CD14-positive monocyte (primary cell): ENCODE measurements around the gene ABCC9. TPM values are rescaled to one million over a fixed set of nuclear protein-coding genes. Genes with fewer than 3 reads are reported as not detected.

Source experiments
- DNase-seq, 3 donors: peaks; one replicate each; pipeline ENCODE4 v3.0.0-alpha.2; 2011 to 2022
- H2AFZ ChIP-seq: 2 replicates; pipeline ENCODE4 v1.6.0; 2012; ENCODE audit warnings: mild to moderate bottlenecking, low read depth, low read length, inconsistent platforms; ENCODE audit not compliant: insufficient read depth, poor library complexity, severe bottlenecking
- H3K27ac ChIP-seq, 2 donors: 1 replicate in 1 of 2; 2 replicates in 1 of 2; pipeline ENCODE4 v1.5.1; 2012 to 2013; ENCODE audit warnings: low read length in 2 of 2, control low read depth in 1 of 2, inconsistent platforms in 1 of 2, low read depth in 1 of 2, mild to moderate bottlenecking in 1 of 2
- H3K27me3 ChIP-seq, 2 donors: one replicate each; pipeline versions ENCODE4 v1.6.0 to v1.6.1; 2011 to 2013; ENCODE audit warnings: low read length in 2 of 2; ENCODE audit not compliant: control insufficient read depth in 2 of 2, insufficient read depth in 2 of 2
- H3K36me3 ChIP-seq, 2 donors: replicated peaks in 1 of 2; 1 replicate in 1 of 2; 2 replicates in 1 of 2; pipeline versions ENCODE4 v1.5.1 to v1.6.1; 2012 to 2013; ENCODE audit warnings: low read length in 2 of 2, control low read depth in 1 of 2, inconsistent platforms in 1 of 2, mild to moderate bottlenecking in 1 of 2; ENCODE audit not compliant: insufficient read depth in 2 of 2, control insufficient read depth in 1 of 2
- H3K4me1 ChIP-seq, 2 donors: 1 replicate in 1 of 2; 2 replicates in 1 of 2; pipeline versions ENCODE4 v1.5.1 to v1.6.1; 2012 to 2013; ENCODE audit warnings: low read length in 2 of 2, control low read depth in 1 of 2, inconsistent platforms in 1 of 2, mild to moderate bottlenecking in 1 of 2, moderate library complexity in 1 of 2; ENCODE audit not compliant: insufficient read depth in 2 of 2, control insufficient read depth in 1 of 2
- H3K4me2 ChIP-seq: replicated peaks from 2 replicates; pipeline ENCODE3; 2012; ENCODE audit warnings: low read length, moderate library complexity, mild to moderate bottlenecking; ENCODE audit not compliant: poor library complexity, severe bottlenecking; ENCODE audit errors: extremely low read depth
- H3K4me3 ChIP-seq, 3 experiments: fragments of 200-600 bp in 1 of 3; sonication (generic) in 1 of 3; replicated peaks in 1 of 3; 1 replicate in 2 of 3; 2 replicates in 1 of 3; pipeline ENCODE4 v1.5.1; 2011 to 2013; ENCODE audit warnings: low read length in 3 of 3, mild to moderate bottlenecking in 3 of 3, control low read depth in 2 of 3, low read depth in 2 of 3, inconsistent platforms in 1 of 3, moderate library complexity in 1 of 3
- H3K79me2 ChIP-seq: 2 replicates; pipeline ENCODE4 v1.6.0; 2012; ENCODE audit warnings: mild to moderate bottlenecking, control low read depth, inconsistent platforms, low read length, moderate library complexity; ENCODE audit not compliant: insufficient read depth
- H3K9ac ChIP-seq: 2 replicates; pipeline ENCODE4 v1.6.0; 2017; ENCODE audit warnings: low read length, mild to moderate bottlenecking; ENCODE audit not compliant: insufficient read depth, poor library complexity, severe bottlenecking
- H3K9me3 ChIP-seq, 2 donors: replicated peaks in 1 of 2; 1 replicate in 1 of 2; 2 replicates in 1 of 2; pipeline versions ENCODE4 v1.5.1 to v1.6.1; 2012 to 2013; ENCODE audit warnings: low read length in 2 of 2, control low read depth in 1 of 2; ENCODE audit not compliant: control insufficient read depth in 1 of 2, insufficient read depth in 1 of 2
- H4K20me1 ChIP-seq: 2 replicates; pipeline ENCODE4 v1.6.0; 2012; ENCODE audit warnings: mild to moderate bottlenecking, low read length, control low read depth, moderate library complexity; ENCODE audit not compliant: insufficient read depth
- H3K27ac Mint-ChIP-seq, 7 donors: one replicate each; pipeline ENCODE4 v1.8.0; 2020; ENCODE audit warnings: mild to moderate bottlenecking in 7 of 7, mixed read lengths in 7 of 7, moderate library complexity in 6 of 7, inconsistent platforms in 2 of 7
- H3K27me3 Mint-ChIP-seq, 3 donors: one replicate each; pipeline ENCODE4 v1.8.0; 2021 to 2022; ENCODE audit warnings: low read depth in 3 of 3, mild to moderate bottlenecking in 3 of 3, mixed read lengths in 3 of 3, moderate library complexity in 3 of 3, inconsistent platforms in 1 of 3
- H3K36me3 Mint-ChIP-seq, 2 donors: one replicate each; pipeline ENCODE4 v1.8.0; 2020; ENCODE audit warnings: mixed read lengths in 2 of 2, inconsistent platforms in 1 of 2, mild to moderate bottlenecking in 1 of 2
- H3K4me1 Mint-ChIP-seq: one replicate; pipeline ENCODE4 v1.8.0; 2020; ENCODE audit warnings: mild to moderate bottlenecking, mixed read lengths
- H3K4me3 Mint-ChIP-seq, 2 donors: one replicate each; pipeline ENCODE4 v1.8.0; 2020; ENCODE audit warnings: mild to moderate bottlenecking in 2 of 2, mixed read lengths in 2 of 2, moderate library complexity in 1 of 2
- H3K9me3 Mint-ChIP-seq, 7 donors: one replicate each; pipeline ENCODE4 v1.8.0; 2020 to 2022; ENCODE audit warnings: mixed read lengths in 7 of 7, mild to moderate bottlenecking in 6 of 7, moderate library complexity in 6 of 7, inconsistent platforms in 2 of 7
- CTCF ChIP-seq: fragments of 200-600 bp; IDR thresholded peaks from one replicate; pipeline ENCODE4 v1.8.0; 2022; ENCODE audit warnings: antibody characterized with exemption, mild to moderate bottlenecking
- WGBS: methylation state at CpG from one replicate; pipeline ENCODE4 v1.1.5; 2013; ENCODE audit warnings: missing lambda C conversion rate; ENCODE audit not compliant: insufficient coverage; 5-methylcytosine and 5-hydroxymethylcytosine counted together
- intact Hi-C, 2 donors: fragments of 100-400 bp; cut with micrococcal nuclease; formaldehyde crosslinking; loops; one replicate each; pipeline versions ENCODE4 v1.15.0 to v1.15.1; 2023
- polyA plus RNA-seq, 3 donors: library from polyadenylated mRNA; depleted of rRNA in 1 of 3; unstranded in 2 of 3; stranded (reverse) in 1 of 3; fragments of 300-500 nt in 2 of 3; fragments of >200 nt in 1 of 3; fragmentation: Illumina TruSeq in 2 of 3; gene quantifications; 1 replicate in 2 of 3; 2 replicates in 1 of 3; pipeline ENCODE4 v1.2.3, GENCODE V29; 2012 to 2021

Gene ABCC9
- polyA plus RNA-seq, 3 donors: not detected

DNA sequence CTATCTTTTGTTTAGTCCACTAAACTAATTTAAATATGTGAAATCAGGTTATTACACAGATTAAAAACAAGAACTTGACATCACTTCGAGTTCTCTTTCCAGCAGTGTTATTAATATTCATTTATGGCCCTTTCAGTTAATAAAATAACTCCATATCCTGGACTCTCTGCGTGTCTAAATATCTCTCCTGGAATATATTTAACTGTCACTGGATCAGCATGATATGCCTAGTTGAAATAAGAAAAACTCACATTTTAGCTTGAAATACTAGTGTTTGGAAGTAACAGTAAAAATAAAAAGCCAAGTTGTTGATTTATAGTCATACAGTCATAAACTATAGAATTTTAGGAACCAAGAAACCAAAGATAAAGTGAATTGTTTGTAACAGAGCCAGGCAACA is 45.6 kb downstream of the ABCC9 start:
- Histone ChIP-seq H3K79me2 (no peaks in the 10 kb centered on the region), H3K36me3 (no peaks in the 10 kb centered on the region), H3K9me3 (peaks cover 0 to 5% of the 10 kb centered on the region in 2 donors), H2AFZ (no peak overlapping the region), H3K27ac (no peak overlapping the region), H3K4me3 (no peak overlapping the region), H3K4me1 (no peaks in the 10 kb centered on the region), H3K9ac (no peak overlapping the region), H4K20me1 (no peaks in the 10 kb centered on the region), H3K4me2 (no peak overlapping the region), H3K27me3 (no peaks in the 10 kb centered on the region)
- no CpG with 5 or more reads among the region's 2 CpGs for WGBS
- H3K4me3 Mint-ChIP-seq: no peak overlapping the region
- no peaks in the 10 kb centered on the region for H3K4me1 Mint-ChIP-seq
- no peak overlapping the region for H3K27ac Mint-ChIP-seq
- peaks cover under 1 to 14% (median 9%) of the 10 kb centered on the region in 7 donors for H3K9me3 Mint-ChIP-seq
- DNase-seq: no peak
- no peaks in the 10 kb centered on the region for H3K27me3 Mint-ChIP-seq
- TF ChIP-seq CTCF: no peak
- no peaks in the 10 kb centered on the region for H3K36me3 Mint-ChIP-seq
- intact Hi-C loops: no loop called here

- H3K4me2 ChIP-seq: no peak overlapping the region
- intact Hi-C loops: no loop called here
- H3K27me3 Mint-ChIP-seq: no peaks in the 10 kb centered on the region
Measured at GRCh38 chr12:21894792-21895595, 46.2 kb downstream of the ABCC9 start.

More at GRCh38 chr12:21894792-21895595, 46.2 kb downstream of the ABCC9 start:
- Histone ChIP-seq H3K9me3 (peaks cover 0 to 5% of the 10 kb centered on the region in 2 donors), H3K79me2 (no peaks in the 10 kb centered on the region), H3K9ac (no peak overlapping the region), H2AFZ (no peak overlapping the region), H3K36me3 (no peaks in the 10 kb centered on the region), H3K27me3 (no peaks in the 10 kb centered on the region), H3K27ac (no peak overlapping the region), H4K20me1 (no peaks in the 10 kb centered on the region), H3K4me1 (no peaks in the 10 kb centered on the region), H3K4me3 (no peak overlapping the region)
- Mint-ChIP-seq H3K4me3 (no peak overlapping the region), H3K9me3 (peaks cover 0 to 11% (median 8%) of the 10 kb centered on the region in 7 donors), H3K4me1 (no peaks in the 10 kb centered on the region), H3K36me3 (no peaks in the 10 kb centered on the region), H3K27ac (no peak overlapping the region)
- TF ChIP-seq CTCF: no peak
- no peak for DNase-seq
- WGBS: 90% methylated on average over 2 of the region's 4 CpGs
